NT2/D1 (cell line): ENCODE data around the gene LRRC36.

Source experiments
- YY1 ChIP-seq: IDR thresholded peaks from 2 replicates; pipeline ENCODE4 v1.6.1; 2011; ENCODE audit not compliant: insufficient read length, insufficient read depth
- ZNF274 ChIP-seq: IDR thresholded peaks from 2 replicates; pipeline ENCODE4 v1.6.1; 2011; ENCODE audit warnings: mild to moderate bottlenecking, low read depth, low read length

DNA sequence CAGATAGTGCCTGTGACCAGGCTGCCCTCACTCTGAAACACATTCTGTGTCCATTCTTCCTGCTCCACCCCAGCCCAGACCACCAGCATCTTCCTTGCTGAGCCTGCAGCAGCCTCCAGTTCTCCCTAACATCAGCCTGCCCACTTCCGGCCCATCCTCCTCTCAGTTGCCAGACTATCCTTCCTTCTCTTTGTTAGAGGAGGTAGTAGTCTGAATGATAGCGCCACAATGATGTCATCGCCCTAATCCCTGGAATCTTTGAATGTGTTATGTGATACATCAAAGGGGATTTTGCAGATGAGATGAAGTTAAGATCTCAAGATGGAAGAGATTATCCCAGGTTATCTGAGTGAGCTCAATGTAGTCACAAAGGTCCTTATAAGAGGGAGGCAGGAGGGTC, 92.9 kb downstream of the LRRC36 start:
- TF ChIP-seq YY1 (no peak), ZNF274 (no peak)
